Esophagus muscularis mucosa (tissue), 4 donors: ENCODE measurements around the gene SYNJ2. TPM values are rescaled to one million over a fixed set of nuclear protein-coding genes. Genes with fewer than 3 reads are reported as not detected.

ENCODE experiments used
- DNase-seq: peaks from one replicate; pipeline ENCODE4 v3.0.0-alpha.2; 2017; ENCODE audit errors: extremely low spot score
- H3K27ac ChIP-seq, 4 donors: fragments of 200-600 bp; sonication (generic); replicated peaks in 1 of 4; 1 replicate in 3 of 4; 2 replicates in 1 of 4; pipeline ENCODE4 v1.5.1; 2016 to 2019; ENCODE audit warnings: mild to moderate bottlenecking in 1 of 4
- H3K27me3 ChIP-seq, 4 donors: fragments of 200-600 bp; sonication (generic); one replicate each; pipeline versions ENCODE4 v1.5.1 to v1.6.0; 2016 to 2019
- H3K36me3 ChIP-seq, 4 donors: fragments of 200-600 bp; sonication (generic); one replicate each; pipeline ENCODE4 v1.5.1; 2016 to 2019
- H3K4me1 ChIP-seq, 4 donors: fragments of 200-600 bp; sonication (generic); one replicate each; pipeline ENCODE4 v1.5.1; 2016 to 2019
- H3K4me3 ChIP-seq, 4 donors: fragments of 200-600 bp; sonication (generic); 1 replicate in 2 of 4; 2 replicates in 2 of 4; pipeline ENCODE4 v1.5.1; 2016 to 2019; ENCODE audit warnings: mild to moderate bottlenecking in 4 of 4, moderate library complexity in 1 of 4
- H3K9me3 ChIP-seq, 4 donors: fragments of 200-600 bp; sonication (generic); 1 replicate in 3 of 4; 2 replicates in 1 of 4; pipeline ENCODE4 v1.5.1; 2016 to 2019
- EP300 ChIP-seq: sonication (generic); formaldehyde crosslinking; IDR thresholded peaks from one replicate; pipeline ENCODE4 v1.6.1; 2017; ENCODE audit warnings: antibody characterized with exemption
- POLR2A ChIP-seq: fragments of 450-650 bp; IDR thresholded peaks from one replicate; pipeline ENCODE4 v1.6.1; 2017; ENCODE audit warnings: antibody characterized with exemption, moderate library complexity, mild to moderate bottlenecking, low read depth
- POLR2AphosphoS5 ChIP-seq, 2 donors: sonication (generic); formaldehyde crosslinking; IDR thresholded peaks; one replicate each; pipeline ENCODE4 v1.6.1; 2017; ENCODE audit warnings: antibody characterized with exemption in 2 of 2
- WGBS: methylation state at CpG from one replicate; pipeline ENCODE4 v1.1.5; 2018; 5-methylcytosine and 5-hydroxymethylcytosine counted together
- intact Hi-C: fragments of 100-400 bp; cut with DNase I; formaldehyde crosslinking; loops from one replicate; pipeline ENCODE4 v1.15.1; 2023
- total RNA-seq, 4 donors: library from RNA; depleted of rRNA; stranded (reverse); fragments of >200 nt; gene quantifications; one replicate each; pipeline versions ENCODE4 v1.1.0 to v1.2.1, GENCODE V29; 2016
- TF ChIP-seq, protein P1 (sequence below), 3 experiments: fragments of 200-600 bp in 2 of 3; fragments of 450-650 bp in 1 of 3; sonication (generic) in 2 of 3; IDR thresholded peaks; one replicate each; pipeline ENCODE4 v1.5.1; 2017 to 2019; ENCODE audit warnings: antibody characterized with exemption in 3 of 3, mild to moderate bottlenecking in 2 of 3, moderate library complexity in 1 of 3

SYNJ2 gene
- total RNA-seq, 4 donors from 2014 or later = 17.0 to 25.3 (median 25.1) TPM

DNA sequence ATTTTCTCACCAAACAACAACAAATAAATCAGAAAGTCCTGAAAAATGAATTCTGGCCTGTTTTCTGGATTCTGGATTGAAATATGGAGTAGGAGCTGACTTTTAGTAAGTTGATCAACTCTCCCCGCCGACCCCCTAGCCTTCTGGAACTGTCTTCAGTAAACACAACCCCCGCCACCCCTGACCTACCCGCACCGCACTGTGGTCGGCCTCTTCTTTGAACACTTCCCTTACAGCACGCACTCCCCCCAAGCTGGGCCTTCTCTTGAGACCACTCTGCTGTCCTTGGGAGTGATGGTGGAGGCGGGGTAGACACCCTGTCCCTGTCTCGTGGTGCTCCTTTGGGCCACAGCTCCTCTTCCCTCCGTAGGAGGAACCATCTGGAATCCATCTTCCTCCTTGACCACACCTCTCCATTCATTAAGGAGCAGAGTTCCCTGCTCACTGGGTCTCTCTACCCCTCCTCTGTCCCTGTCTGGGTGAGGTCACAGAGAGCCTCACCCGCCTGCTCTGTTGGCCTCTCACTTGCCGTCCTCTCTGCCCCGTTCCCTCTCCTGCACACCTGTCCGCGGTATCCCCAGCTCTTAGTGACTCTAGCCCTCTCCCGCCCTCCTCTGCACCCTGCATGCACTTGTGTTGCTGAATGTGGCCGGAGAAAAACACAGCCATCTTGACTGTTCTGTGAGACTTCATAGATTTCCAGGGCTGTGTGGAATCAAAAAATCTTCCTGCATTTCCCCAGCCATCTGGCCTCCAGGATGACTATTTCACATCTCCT, 19.1 kb downstream of the SYNJ2 start:
- 89% methylated on average over 17 of the region's 17 CpGs for WGBS
- intact Hi-C loops = no loop called here
- Histone ChIP-seq H3K9me3 (no peaks in the 10 kb centered on the region), H3K27me3 (no peaks in the 10 kb centered on the region), H3K4me1 (peaks cover 48 to 68% (median 65%) of the 10 kb centered on the region in 4 donors), H3K27ac (peak overlapping the region; percentile 53 to 77 (median 56)), H3K4me3 (no peak overlapping the region), H3K36me3 (no peaks in the 10 kb centered on the region)
- TF ChIP-seq POLR2A (no peak), EP300 (no peak), POLR2AphosphoS5 (IDR thresholded peaks at IDR 0.05) (no peak)
- TF ChIP-seq, protein P1, sequence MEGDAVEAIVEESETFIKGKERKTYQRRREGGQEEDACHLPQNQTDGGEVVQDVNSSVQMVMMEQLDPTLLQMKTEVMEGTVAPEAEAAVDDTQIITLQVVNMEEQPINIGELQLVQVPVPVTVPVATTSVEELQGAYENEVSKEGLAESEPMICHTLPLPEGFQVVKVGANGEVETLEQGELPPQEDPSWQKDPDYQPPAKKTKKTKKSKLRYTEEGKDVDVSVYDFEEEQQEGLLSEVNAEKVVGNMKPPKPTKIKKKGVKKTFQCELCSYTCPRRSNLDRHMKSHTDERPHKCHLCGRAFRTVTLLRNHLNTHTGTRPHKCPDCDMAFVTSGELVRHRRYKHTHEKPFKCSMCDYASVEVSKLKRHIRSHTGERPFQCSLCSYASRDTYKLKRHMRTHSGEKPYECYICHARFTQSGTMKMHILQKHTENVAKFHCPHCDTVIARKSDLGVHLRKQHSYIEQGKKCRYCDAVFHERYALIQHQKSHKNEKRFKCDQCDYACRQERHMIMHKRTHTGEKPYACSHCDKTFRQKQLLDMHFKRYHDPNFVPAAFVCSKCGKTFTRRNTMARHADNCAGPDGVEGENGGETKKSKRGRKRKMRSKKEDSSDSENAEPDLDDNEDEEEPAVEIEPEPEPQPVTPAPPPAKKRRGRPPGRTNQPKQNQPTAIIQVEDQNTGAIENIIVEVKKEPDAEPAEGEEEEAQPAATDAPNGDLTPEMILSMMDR (IDR thresholded peaks at IDR 0.05) = no peak
- DNase-seq = no peak

DNA sequence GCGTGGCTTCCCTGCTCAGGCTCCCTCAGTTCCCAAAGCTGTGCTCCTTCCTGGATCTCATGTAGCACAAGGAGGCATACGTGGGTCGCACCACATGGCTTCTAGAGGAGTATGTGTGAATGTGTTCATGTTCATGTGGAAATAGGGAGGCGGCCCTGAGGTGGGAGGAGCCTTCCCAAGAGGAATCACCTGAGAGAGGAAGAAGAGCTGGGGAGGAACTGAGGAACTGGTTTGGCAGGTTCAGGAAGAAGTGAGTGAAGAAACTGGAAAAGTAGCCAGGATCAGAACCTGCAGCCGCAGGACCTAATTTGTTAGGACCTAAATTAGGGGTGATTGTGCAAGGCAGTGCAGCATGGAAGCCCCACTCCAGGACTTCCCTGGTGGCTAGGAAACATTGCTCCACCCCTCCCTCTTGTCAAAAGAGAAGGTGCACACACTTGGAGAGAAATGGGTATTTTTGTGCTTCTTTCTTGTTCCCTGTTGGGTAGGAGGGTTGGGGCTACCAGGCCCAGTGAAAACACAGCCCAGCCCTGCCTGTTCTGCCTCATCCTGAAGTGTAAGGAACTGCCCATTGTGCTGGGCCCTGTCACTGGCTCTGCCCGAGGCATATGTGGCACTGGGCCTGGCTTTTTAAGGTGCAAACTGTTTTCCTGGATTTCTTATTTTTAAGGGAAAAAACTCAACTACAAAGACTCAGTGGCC, 20.7 kb downstream of the SYNJ2 start:
- no peaks in the 10 kb centered on the region for H3K36me3 ChIP-seq
- H3K27me3 ChIP-seq = no peaks in the 10 kb centered on the region
- H3K9me3 ChIP-seq = no peaks in the 10 kb centered on the region
- DNase-seq = no peak
- intact Hi-C loops = no loop called here
- H3K27ac ChIP-seq = peak overlapping the region; percentile 83 to 87 (median 86)
- H3K4me3 ChIP-seq = no peak overlapping the region
- WGBS = 79% methylated on average over 6 of the region's 6 CpGs
- H3K4me1 ChIP-seq = peaks cover 48 to 79% (median 73%) of the 10 kb centered on the region in 4 donors
- TF ChIP-seq, protein P1 (IDR thresholded peaks at IDR 0.05) = no peak
- no peak for TF ChIP-seq POLR2A

DNA sequence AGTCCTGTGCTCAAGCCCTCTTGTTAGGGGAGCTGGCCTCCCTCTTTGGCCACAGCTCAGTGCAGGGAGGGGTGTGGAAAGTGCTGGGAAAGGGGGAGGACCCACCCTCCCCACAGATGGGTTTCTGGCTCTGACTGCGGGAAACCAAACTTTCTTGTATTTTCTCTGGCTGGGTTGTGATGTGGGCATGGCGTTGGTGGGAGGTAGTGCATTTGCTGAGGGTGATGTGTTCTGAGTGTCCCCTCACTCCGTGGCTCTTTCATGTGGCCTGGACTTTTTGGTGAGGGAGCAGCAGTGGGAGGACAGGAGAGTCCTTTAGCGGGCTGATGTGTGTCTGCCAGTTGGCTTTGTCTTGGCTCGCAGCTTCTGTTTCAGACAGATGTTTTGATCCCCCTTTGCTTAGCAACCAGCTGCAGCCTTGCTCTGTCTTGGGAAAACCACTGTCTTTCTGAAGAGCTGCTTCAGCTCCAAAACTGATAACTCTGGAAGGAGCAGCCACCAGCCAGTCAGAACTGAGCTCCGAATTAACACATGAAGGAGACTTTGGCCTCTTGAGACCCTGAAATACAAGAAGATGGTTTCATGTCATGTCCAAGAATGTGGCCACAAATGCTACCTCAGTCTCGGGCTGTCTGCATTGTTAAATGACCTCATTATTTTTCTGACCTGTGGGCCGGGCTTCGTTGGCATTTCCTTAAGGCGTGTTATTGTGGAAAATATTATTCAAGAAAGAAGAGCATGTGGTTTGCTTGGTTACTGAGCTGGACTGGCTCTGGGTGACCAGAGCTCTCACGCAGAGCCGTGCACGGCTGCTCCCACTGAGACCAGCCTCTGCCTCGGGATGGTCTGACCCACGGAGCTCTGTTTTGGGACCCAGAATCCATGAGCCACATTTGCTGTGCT, 21.5 kb downstream of the SYNJ2 start:
- H3K27me3 ChIP-seq = no peaks in the 10 kb centered on the region
- 28% methylated on average over 11 of the region's 15 CpGs for WGBS
- peak overlapping the region; percentile 83 to 87 (median 86) for H3K27ac ChIP-seq
- H3K9me3 ChIP-seq = no peaks in the 10 kb centered on the region
- intact Hi-C loops = no loop called here
- peak; percentile 68 to 75 for TF ChIP-seq POLR2AphosphoS5 (IDR thresholded peaks at IDR 0.05)
- TF ChIP-seq EP300 = no peak
- peak overlapping the region in 3 of 4 donors; percentile 10 to 15 (median 14) for H3K4me3 ChIP-seq
- no peaks in the 10 kb centered on the region for H3K36me3 ChIP-seq
- DNase-seq = no peak
- peaks cover 51 to 80% (median 74%) of the 10 kb centered on the region in 4 donors for H3K4me1 ChIP-seq

DNA sequence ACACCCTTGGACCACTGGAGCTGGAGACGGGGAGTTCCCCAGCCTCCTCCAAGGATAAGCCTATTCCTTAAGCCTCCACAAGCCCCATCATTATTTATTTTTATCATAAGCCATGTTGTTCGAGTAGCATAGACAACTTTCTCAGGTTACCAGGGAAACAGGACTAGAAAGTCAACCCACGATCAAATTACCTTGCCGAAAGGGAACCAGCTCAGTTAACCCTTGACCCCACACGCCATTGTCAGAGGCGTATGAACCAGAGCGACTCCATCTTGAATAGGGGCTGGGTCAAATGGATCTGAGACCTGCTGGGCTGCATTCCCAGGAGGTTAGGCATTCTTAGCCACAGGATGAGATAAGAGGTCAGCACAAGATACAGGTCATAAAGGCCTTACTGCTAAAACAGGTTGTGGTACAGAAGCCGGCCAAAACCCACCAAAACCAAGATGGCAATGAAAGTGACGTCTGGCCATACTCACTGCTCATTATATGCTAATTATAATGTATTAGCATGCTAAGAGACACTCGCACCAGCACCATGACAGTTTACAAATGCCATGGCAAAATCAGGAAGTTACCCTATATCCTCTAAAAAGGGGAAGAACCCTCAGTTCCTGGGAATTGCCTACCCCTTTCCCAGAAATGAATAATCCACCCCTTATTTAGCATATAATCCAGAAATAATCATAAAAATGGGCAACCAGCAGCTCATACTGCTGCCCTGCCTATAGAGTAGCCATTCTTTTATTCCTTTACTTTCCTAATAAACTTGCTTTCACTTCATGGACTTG, 22.4 kb downstream of the SYNJ2 start:
- 70% methylated on average over 10 of the region's 10 CpGs for WGBS
- intact Hi-C loops = no loop called here

More for the DNA sequence above, 22.4 kb downstream of the SYNJ2 start:
- Histone ChIP-seq H3K36me3 (no peaks in the 10 kb centered on the region), H3K9me3 (no peaks in the 10 kb centered on the region), H3K4me3 (peak overlapping the region in 2 of 4 donors; percentile 10 to 15), H3K27me3 (no peaks in the 10 kb centered on the region), H3K27ac (peak overlapping the region; percentile 83 to 87 (median 86)), H3K4me1 (peaks cover 59 to 87% (median 78%) of the 10 kb centered on the region in 4 donors)
- DNase-seq = no peak
- TF ChIP-seq POLR2AphosphoS5 (IDR thresholded peaks at IDR 0.05) (no peak), POLR2A (no peak), EP300 (no peak)
- TF ChIP-seq, protein P1 (IDR thresholded peaks at IDR 0.05) = no peak
